NB4 (cell line): ENCODE results near the gene MINDY1.
A peak's percentile ranks its signal among the peaks of the same experiment; 100 is the strongest.

Source experiments
- MAX ChIP-seq: IDR thresholded peaks from 2 replicates; pipeline ENCODE4 v1.6.1; 2011; ENCODE audit warnings: low read depth, low read length
- POLR2A ChIP-seq: IDR thresholded peaks from 2 replicates; pipeline ENCODE4 v1.6.1; 2011; ENCODE audit warnings: mild to moderate bottlenecking; ENCODE audit not compliant: insufficient read length; ENCODE audit errors: extremely low read depth
- TF ChIP-seq, protein P1 (sequence below): IDR thresholded peaks from one replicate; pipeline ENCODE4 v1.5.1; 2012; ENCODE audit warnings: low read depth, low read length

DNA sequence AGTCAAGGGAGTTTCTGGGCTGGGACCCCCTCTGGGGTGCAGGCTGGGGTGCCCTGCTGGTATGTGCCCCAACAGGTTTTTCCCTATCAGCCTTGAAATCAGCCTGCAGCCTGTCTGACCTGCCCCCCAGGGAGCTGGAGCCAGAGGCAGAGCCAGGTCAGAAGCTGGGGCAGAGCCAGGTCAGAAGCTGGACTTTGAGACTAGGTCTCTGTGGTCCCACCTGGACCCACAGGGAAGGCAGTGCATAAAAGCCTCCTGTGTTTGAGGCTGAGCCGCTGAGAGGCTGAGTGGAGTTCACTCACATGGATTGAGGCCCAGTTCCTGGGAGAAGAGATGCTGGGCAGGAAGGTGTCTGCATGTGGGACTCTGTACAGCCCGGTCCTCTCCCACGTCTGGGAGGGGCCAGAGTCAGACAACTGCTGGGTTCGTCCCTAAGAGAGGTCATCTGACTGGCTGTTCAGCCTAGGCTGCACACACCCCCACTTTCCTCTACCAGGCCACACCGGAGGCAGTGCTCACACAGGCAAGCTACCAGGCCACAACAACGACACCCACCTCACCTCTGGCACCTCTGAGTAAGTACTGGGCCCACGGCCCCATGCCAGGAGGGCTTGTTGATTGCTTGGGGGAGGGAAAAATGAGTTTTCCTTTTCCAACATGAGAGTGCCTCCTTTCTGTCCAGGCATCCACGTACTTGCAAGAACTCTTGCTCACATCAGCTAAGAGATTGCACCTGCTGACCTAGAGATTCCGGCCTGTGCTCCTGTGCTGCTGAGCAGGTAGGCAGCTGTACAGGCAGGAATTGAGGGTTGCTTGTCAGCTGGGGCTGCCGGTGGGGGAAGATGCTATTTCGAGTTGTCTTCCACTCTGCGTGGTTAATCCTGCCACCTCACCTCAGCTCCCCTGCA lies 24.6 kb downstream of the MINDY1 start, which contains the start of gene ANXA9:
- TF ChIP-seq, protein P1, sequence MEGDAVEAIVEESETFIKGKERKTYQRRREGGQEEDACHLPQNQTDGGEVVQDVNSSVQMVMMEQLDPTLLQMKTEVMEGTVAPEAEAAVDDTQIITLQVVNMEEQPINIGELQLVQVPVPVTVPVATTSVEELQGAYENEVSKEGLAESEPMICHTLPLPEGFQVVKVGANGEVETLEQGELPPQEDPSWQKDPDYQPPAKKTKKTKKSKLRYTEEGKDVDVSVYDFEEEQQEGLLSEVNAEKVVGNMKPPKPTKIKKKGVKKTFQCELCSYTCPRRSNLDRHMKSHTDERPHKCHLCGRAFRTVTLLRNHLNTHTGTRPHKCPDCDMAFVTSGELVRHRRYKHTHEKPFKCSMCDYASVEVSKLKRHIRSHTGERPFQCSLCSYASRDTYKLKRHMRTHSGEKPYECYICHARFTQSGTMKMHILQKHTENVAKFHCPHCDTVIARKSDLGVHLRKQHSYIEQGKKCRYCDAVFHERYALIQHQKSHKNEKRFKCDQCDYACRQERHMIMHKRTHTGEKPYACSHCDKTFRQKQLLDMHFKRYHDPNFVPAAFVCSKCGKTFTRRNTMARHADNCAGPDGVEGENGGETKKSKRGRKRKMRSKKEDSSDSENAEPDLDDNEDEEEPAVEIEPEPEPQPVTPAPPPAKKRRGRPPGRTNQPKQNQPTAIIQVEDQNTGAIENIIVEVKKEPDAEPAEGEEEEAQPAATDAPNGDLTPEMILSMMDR = no peak
- peak; percentile 43; the same call in 1 of the 2 replicates for TF ChIP-seq MAX
- no peak for TF ChIP-seq POLR2A
